Urinary bladder (tissue), 4 donors: Measurements from ENCODE around the gene CACNA1I. TPM values are rescaled to one million over a fixed set of nuclear protein-coding genes. Genes with fewer than 3 reads are reported as not detected.

Source experiments
- DNase-seq: peaks from one replicate; pipeline ENCODE4 v3.0.0-alpha.2; 2015; ENCODE audit errors: extremely low spot score
- H3K27ac ChIP-seq: one replicate; pipeline ENCODE4 v1.5.1; 2013; ENCODE audit warnings: low read depth, mild to moderate bottlenecking, moderate library complexity
- H3K36me3 ChIP-seq: one replicate; pipeline ENCODE4 v1.6.1; 2013; ENCODE audit warnings: mild to moderate bottlenecking, moderate library complexity; ENCODE audit not compliant: insufficient read depth
- H3K4me1 ChIP-seq: one replicate; pipeline ENCODE4 v1.6.1; 2013; ENCODE audit warnings: mild to moderate bottlenecking, moderate library complexity; ENCODE audit not compliant: insufficient read depth
- H3K4me3 ChIP-seq: one replicate; pipeline ENCODE4 v1.5.1; 2013; ENCODE audit warnings: low read depth, low read length
- WGBS: extraction: QIAGEN DNeasy Blood & Tissue Kit; methylation state at CpG from one replicate; pipeline ENCODE4 v1.1.7; 2013; 5-methylcytosine and 5-hydroxymethylcytosine counted together
- polyA plus RNA-seq: library from polyadenylated mRNA; stranded (reverse); fragments of 200-250 nt; gene quantifications from one replicate; pipeline ENCODE4 v1.2.3, GENCODE V29; 2013
- total RNA-seq: library from RNA; depleted of rRNA; stranded (reverse); fragments of >200 nt; gene quantifications from one replicate; pipeline ENCODE4 v1.2.3, GENCODE V29; 2014
- donor health status: healthy with polysubstance abuse.
- donor health status: healthy.

CACNA1I gene
- total and polyA plus RNA-seq, 2 donors = 0.11 to 0.14 TPM

DNA sequence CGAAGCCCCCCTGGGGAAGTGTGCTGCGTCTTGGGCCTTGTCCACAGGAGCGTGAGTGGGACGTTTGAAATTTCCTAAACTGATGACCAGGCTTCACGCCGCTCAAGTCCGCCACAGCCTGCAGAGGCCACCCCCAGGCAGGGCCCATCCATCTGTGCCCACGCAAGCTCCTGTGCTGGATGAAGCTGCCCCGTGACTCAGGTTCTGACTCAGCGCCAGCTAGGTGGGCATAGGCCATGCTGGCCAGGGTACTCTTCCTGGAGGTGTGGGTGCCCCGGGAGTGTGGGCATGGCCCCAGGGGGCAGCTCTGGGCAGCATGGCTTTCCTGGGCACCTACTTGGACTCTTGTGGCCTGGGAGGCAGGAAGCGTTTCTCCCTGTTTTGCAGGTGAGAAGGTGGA lies 134.8 kb downstream of the CACNA1I start:
- no peak for DNase-seq
- Histone ChIP-seq H3K4me1 (no peaks in the 10 kb centered on the region), H3K27ac (no peak overlapping the region), H3K36me3 (no peaks in the 10 kb centered on the region), H3K4me3 (no peak overlapping the region)
- 97% methylated on average over 12 of the region's 12 CpGs for WGBS

DNA sequence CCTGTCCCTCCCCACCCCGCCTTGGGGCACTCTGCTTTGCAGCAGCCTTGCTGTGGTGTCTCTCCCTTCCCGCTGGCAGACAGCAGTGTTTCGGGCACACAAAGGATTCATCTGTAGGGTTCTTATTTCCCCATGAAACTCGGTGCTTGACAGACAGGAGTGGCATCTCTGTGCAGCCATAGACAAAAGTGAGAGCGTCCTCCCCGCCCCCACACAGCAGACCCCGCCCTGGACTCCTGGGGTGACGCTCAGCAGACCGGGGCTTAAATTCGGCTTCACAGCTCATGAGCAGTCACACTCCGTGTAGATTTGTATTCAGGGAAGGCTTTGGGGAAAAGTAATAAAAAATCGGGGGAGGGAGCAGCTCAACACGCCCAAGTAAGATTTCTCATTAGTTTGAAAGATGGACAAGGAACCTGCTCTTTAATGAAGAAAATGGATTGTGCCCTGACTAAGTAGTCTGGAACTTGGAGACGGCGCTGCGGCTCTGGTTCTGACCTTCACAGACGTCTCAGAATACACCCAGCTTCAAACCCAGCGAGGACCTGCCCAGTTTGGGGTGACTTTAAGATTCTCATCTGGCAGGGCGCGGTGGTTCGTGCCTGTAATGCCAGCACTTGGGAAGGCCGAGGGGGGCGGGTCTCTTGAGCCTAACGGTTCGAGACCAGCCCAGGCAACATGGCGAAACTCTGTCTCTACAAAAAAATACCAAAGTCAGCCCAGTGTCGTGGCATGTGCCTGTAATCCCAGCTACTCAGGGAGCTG lies 136.0 kb downstream of the CACNA1I start:
- Histone ChIP-seq H3K27ac (no peak overlapping the region), H3K4me1 (no peaks in the 10 kb centered on the region), H3K36me3 (no peaks in the 10 kb centered on the region), H3K4me3 (no peak overlapping the region)
- WGBS = 88% methylated on average over 27 of the region's 27 CpGs
- DNase-seq = no peak

DNA sequence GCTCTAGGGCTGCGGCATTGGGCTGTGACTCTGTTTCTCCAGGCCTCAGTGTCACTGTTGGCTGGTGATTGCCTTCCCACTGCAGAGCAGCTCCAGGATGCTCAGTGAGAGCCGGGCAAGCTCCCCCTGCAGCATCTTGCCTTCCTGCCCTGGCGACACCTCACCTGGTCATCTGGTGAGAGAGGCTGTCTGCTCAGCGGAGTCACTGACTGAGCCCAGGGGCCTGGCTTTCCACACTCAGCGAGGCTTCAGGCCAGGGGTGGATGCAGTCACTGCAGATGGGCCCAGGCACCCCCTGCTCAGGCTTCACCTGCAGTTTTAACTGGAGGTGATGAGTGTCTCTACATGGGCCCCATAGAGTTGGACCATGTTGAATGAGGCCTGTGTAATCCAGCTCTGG lies 136.8 kb downstream of the CACNA1I start:
- no peak for DNase-seq
- Histone ChIP-seq H3K4me3 (no peak overlapping the region), H3K36me3 (no peaks in the 10 kb centered on the region), H3K4me1 (no peaks in the 10 kb centered on the region), H3K27ac (no peak overlapping the region)
- 96% methylated on average over 5 of the region's 5 CpGs for WGBS

DNA sequence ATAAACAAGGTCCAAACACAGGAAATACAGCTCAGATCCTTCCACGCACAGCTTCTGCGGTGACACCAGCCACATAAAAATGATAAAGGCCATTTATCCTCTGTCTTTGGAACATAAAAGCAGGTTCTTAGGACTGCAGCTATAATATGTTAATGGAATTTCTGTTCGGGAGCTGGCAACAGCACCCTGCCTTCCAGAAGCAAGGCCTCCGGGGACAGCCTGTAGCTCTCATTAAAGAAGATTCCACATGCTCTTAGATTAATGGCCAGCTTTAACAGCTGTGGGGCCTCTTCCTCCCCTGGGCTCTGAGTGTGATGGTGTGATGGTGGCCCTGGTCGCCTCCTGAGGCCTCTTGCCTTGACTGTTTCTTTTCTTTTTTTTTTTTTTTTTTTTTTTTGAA lies 137.3 kb downstream of the CACNA1I start:
- no peak overlapping the region for H3K4me3 ChIP-seq
- H3K27ac ChIP-seq = no peak overlapping the region
- 66% methylated on average over 5 of the region's 5 CpGs for WGBS
- no peaks in the 10 kb centered on the region for H3K36me3 ChIP-seq
- DNase-seq = no peak
- no peaks in the 10 kb centered on the region for H3K4me1 ChIP-seq

DNA sequence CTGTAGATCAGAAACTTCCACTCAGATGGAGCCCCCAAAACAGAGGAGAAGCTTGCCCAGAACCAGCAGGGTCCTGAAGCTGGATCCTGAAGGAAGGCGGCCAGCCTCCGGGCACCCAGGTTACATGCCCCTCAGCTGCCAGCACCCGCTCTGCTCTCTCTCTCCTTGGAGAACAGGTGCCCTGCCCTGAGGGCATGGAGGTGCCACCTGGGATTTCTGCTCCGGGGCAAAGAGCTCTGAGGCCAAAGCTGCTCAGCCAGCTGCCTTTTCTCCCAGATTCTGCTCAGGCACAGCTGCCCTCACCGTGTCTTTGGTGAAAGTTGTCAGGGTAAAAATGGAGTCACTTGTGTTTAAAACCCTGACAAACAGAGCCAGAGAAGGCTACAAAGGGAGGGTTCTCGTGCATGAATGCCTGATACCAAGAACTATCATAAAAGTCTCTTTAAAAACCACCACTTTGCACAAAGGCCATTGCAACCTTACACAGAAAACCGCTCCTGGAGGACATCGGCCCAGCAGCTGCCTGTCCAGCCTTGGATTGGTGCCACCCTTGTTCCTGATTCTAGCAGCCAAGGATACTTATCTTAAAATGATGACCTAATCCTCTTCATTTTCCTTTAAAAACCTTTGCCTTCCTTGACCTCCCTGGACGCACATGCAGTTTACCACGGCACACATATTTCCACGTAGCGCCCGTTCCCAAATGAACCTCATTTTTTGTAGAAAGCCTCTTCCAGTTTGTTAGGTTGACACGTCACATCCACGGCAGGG lies 140.0 kb downstream of the CACNA1I start:
- no peak for DNase-seq
- Histone ChIP-seq H3K4me3 (no peak overlapping the region), H3K27ac (no peak overlapping the region), H3K4me1 (no peaks in the 10 kb centered on the region), H3K36me3 (no peaks in the 10 kb centered on the region)
- 51% methylated on average over 15 of the region's 15 CpGs for WGBS

DNA sequence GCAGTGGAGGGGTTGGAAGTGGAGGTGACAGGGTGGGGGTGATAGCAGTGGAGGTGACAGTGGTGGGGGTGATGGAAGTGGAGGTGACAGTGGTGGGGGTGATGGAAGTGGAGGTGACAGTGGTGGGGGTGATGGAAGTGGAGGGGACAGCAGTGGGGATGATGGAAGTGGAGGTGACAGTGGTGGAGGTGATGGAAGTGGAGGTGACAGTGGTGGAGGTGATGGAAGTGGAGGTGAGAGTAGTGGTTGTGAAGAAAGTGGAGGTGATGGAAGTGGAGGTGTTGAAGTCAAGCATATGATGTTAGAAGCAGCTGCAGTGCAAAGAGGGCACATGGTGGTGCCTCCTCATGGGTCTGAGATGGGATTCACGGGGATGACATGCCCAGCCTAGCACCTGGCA lies 141.5 kb downstream of the CACNA1I start:
- Histone ChIP-seq H3K4me3 (no peak overlapping the region), H3K27ac (no peak overlapping the region), H3K4me1 (no peaks in the 10 kb centered on the region), H3K36me3 (no peaks in the 10 kb centered on the region)
- WGBS = 90% methylated on average over 1 of the region's 1 CpG
- no peak for DNase-seq

DNA sequence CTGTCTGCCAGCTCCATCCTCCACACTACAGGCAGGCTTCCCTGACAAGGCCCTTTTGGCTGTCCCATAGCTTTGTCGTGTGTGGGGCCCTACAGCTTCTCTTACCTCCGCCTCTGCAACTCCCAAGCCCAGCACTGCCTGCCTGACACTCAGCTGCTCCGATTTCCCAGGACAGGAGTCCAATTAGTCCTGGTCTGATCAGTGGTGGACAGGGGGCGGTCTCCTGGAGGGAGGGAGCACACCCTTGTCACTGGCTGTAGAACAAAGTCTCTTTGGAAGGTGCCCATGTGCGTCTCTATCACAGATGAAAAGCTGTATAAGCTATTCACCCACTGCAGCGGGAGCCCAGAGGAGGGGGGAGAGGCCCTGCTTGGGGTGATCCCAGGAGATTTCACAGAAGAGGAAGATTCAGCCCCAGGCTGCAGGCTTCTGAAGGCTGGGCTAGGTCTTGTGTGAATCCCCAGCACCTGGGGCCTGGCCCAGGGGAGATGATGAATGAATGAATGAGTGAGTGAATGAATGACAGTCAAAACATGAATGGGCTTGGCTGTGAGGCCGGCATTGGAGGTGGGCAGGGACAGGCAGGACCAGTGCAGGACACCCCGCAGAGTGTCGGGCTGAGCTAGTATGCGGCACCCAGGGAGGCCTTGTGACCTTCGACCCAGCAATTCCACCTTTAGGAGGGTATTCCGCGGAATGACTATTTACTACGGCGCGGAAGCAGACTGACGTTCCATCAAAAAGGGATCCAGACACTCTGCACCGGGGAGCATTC lies 142.4 kb downstream of the CACNA1I start:
- 75% methylated on average over 18 of the region's 18 CpGs for WGBS
- no peak for DNase-seq
- Histone ChIP-seq H3K4me1 (no peaks in the 10 kb centered on the region), H3K4me3 (no peak overlapping the region), H3K36me3 (no peaks in the 10 kb centered on the region), H3K27ac (no peak overlapping the region)

DNA sequence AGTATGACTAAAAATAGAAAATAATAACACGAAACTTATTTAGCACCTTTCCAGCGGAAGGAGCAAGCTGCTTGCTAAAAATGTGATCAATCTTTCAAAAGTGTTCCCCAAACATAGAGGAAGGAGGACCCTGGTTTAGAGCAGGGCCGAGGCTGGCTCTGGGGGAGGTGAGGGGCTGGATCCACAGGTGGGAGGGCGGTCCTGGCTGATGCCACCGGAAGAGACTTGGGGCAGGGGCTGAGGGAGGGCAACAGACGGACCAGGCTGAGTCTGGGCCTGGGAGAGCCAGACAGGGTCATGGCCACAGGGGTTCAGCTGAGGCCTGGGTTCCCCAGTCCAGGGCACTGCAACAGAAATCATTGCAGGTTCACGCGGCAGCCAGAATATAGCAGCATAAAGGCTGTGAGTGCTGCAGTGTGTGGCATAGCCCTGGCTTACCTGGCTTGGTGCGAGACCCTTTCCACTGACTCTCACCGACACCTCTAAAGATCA lies 143.3 kb downstream of the CACNA1I start:
- no peaks in the 10 kb centered on the region for H3K4me1 ChIP-seq
- H3K4me3 ChIP-seq = no peak overlapping the region
- no peaks in the 10 kb centered on the region for H3K36me3 ChIP-seq
- no peak for DNase-seq
- 91% methylated on average over 10 of the region's 10 CpGs for whole genome bisulfite sequencing
- no peak overlapping the region for H3K27ac ChIP-seq

DNA sequence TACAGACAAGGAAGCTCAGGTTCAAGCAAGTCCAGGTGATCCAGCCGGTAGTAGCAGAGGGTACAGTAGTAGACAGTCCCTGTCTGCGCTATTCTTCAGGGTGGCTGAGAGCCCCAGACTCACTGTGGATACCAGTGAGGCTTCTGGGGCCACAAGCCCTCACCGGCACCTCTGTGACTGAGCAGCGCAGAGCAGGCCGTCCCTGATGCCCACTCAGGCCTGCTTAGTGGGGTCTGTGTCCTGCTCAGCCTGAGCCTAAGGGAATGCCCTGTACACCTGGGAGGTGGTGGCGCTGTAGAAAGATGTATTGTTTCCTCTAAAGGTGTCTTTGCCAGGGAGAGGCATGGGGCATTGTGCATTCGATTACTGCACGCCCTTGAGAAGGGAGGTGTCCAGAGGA lies 143.8 kb downstream of the CACNA1I start:
- Histone ChIP-seq H3K4me1 (no peaks in the 10 kb centered on the region), H3K27ac (no peak overlapping the region), H3K36me3 (no peaks in the 10 kb centered on the region), H3K4me3 (no peak overlapping the region)
- no peak for DNase-seq
- WGBS = 98% methylated on average over 8 of the region's 8 CpGs

DNA sequence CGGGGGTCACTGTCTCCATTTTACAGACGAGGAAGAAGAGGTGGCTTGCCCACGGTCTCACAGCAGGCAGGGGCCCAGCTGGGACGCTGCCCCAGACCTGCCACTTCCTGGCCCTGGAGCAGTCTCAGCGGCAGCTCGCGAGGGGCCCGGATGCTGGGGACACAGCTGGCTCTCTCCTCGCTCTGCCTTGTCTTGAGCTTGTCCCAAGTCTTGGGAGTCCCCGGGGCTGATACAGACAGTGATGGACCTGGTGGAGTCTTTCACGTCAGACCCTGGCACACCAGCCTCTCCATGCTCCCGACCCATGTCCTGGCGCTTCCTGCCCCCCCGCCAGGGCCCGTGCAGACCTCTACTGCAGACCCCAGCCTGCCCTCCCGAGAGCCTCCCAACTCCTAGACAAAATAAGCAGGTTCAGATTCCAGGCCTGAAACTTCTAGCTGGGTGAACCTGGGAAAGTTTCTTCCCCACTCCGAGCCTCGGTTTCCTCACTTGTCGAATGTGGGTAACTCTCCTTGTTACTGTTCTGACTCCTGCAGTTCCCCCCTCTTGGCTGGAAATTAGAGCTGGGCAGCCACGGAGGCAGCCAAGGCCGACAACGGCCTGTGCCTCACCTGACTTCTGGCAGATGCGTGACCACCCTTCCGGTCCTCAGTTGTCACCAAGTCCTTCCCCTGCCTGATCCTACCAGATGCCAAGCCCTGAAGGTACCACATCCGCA lies 145.4 kb downstream of the CACNA1I start:
- Histone ChIP-seq H3K4me1 (no peaks in the 10 kb centered on the region), H3K4me3 (no peak overlapping the region), H3K36me3 (no peaks in the 10 kb centered on the region), H3K27ac (no peak overlapping the region)
- WGBS = 82% methylated on average over 25 of the region's 25 CpGs
- DNase-seq = no peak

DNA sequence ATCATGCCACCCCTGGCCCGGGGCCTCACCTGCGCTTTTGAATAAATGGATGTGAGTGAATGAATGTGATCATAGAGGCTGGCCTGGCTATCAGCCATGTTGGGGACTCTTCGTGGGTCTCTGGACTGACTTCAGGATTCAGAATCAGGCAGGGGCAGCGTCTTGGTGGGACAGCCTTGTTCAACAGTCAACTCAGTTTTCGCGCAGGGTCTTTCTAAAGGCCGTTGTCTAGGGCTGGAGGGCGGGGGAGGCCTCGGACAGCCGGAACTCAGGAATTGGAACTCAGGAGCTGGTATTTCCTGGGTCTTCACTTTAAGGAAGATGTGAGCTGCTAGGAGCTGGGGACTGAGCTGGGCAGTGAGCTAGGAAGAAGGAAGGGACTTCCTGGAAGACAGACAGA lies 146.0 kb downstream of the CACNA1I start:
- no peaks in the 10 kb centered on the region for H3K36me3 ChIP-seq
- H3K4me1 ChIP-seq = no peaks in the 10 kb centered on the region
- no peak overlapping the region for H3K4me3 ChIP-seq
- 84% methylated on average over 10 of the region's 10 CpGs for WGBS
- DNase-seq = no peak
- H3K27ac ChIP-seq = no peak overlapping the region

DNA sequence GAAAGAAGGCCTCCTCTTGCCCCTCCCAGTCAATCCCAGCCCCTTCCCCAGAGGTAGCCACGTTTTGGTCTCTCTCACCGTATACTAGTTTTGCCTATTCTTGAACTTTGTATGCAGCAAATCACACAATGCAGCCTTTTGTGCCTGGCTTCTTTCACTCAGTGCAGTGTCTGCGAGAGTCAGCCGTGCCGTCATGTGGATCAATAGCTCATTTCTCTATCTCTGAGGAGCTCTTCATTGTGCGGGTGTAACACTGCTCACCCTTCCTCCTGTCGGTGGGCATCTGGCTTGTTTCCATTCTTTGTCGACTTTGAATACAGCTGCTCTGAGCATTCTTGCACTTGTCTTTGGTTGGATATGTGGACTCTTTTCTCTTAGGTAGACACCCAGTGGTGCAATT lies 146.5 kb downstream of the CACNA1I start:
- Histone ChIP-seq H3K4me1 (no peaks in the 10 kb centered on the region), H3K36me3 (no peaks in the 10 kb centered on the region), H3K27ac (no peak overlapping the region), H3K4me3 (no peak overlapping the region)
- WGBS = 75% methylated on average over 8 of the region's 8 CpGs
- no peak for DNase-seq

DNA sequence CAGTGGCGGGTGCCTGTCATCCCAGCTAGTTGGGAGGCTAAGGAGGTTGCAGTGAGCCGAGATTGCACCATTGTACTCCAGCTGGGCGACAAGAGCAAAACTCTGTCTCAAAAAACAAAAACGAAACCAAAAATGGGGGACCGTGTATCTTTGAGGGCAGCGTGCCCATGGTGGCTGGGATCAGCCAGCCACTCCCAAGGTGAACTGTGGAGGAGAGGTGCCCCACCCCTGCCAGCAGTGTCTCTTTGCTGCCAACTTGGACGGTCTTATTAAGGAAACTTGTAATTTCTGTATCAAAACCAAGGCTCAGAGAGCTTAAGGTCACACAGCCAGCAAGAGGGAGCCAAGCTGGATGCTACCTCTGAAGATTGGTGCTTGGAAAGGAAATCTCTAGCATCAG lies 147.7 kb downstream of the CACNA1I start:
- H3K27ac ChIP-seq = no peak overlapping the region
- H3K4me1 ChIP-seq = no peaks in the 10 kb centered on the region
- WGBS = 79% methylated on average over 7 of the region's 7 CpGs
- no peak overlapping the region for H3K4me3 ChIP-seq
- no peaks in the 10 kb centered on the region for H3K36me3 ChIP-seq
- no peak for DNase-seq
